B cell (primary cell): ENCODE results near the gene UNCX. TPM values are rescaled to one million over a fixed set of nuclear protein-coding genes. Genes with fewer than 3 reads are reported as not detected.

Experiments used
- ATAC-seq: fragments of 200-7000 bp; cut with Tn5 transposase; one replicate; pipeline ENCODE4 v1.10.0; 2021; ENCODE audit warnings: low read depth, mild to moderate bottlenecking, moderate number of reproducible peaks, moderate library complexity
- CTCF ChIA-PET: fragments of 350-600 bp; sonication (Branson Sonifier 250); formaldehyde crosslinking; loops from one replicate; lab custom pipeline; 2021; ENCODE audit warnings: antibody characterized with exemption, inconsistent platforms; lab: Charles Lee
- POLR2A ChIA-PET: fragments of 350-600 bp; sonication (Branson Sonifier 250); formaldehyde crosslinking; loops from one replicate; lab custom pipeline; 2021; ENCODE audit warnings: antibody characterized with exemption; lab: Charles Lee
- DNase-seq: peaks from one replicate; pipeline ENCODE4 v3.0.0; 2013
- H2AFZ ChIP-seq: 2 replicates; pipeline ENCODE4 v1.6.1; 2012; ENCODE audit warnings: mild to moderate bottlenecking, low read depth, low read length; ENCODE audit not compliant: insufficient read depth, poor library complexity, severe bottlenecking
- H3K27ac ChIP-seq, 2 donors: 1 replicate in 1 of 2; 2 replicates in 1 of 2; pipeline ENCODE4 v1.5.1; 2012 to 2013; ENCODE audit warnings: low read length in 2 of 2, mild to moderate bottlenecking in 2 of 2, moderate library complexity in 1 of 2
- H3K27me3 ChIP-seq, 4 experiments: fragments of 200-600 bp in 1 of 4; sonication (generic) in 1 of 4; replicated peaks in 1 of 4; 1 replicate in 2 of 4; 2 replicates in 2 of 4; pipeline versions ENCODE4 v1.6.1 to v1.7.0; 2013 to 2016; ENCODE audit warnings: low read length in 3 of 4, mild to moderate bottlenecking in 2 of 4, mixed read lengths in 1 of 4, moderate library complexity in 1 of 4; ENCODE audit not compliant: insufficient read depth in 4 of 4, control insufficient read depth in 3 of 4; ENCODE audit errors: control extremely low read depth in 1 of 4
- H3K36me3 ChIP-seq, 2 experiments: replicated peaks in 1 of 2; 1 replicate in 1 of 2; 2 replicates in 1 of 2; pipeline versions ENCODE4 v1.6.1 to v1.7.1; 2013; ENCODE audit warnings: low read length in 1 of 2; ENCODE audit not compliant: insufficient read depth in 2 of 2, control insufficient read depth in 1 of 2; ENCODE audit errors: control extremely low read depth in 1 of 2, extremely low read depth in 1 of 2
- H3K4me1 ChIP-seq, 2 donors: fragments of 200-600 bp in 1 of 2; sonication (generic) in 1 of 2; 1 replicate in 1 of 2; 2 replicates in 1 of 2; pipeline versions ENCODE4 v1.5.1 to v1.6.1; 2013 to 2017; ENCODE audit warnings: low read length in 2 of 2; ENCODE audit not compliant: control insufficient read depth in 2 of 2, insufficient read depth in 2 of 2
- H3K4me2 ChIP-seq: replicated peaks from 2 replicates; pipeline ENCODE3; 2012; ENCODE audit warnings: mild to moderate bottlenecking, low read depth, low read length; ENCODE audit not compliant: poor library complexity, severe bottlenecking
- H3K4me3 ChIP-seq, 5 experiments: fragments of 200-600 bp in 1 of 5; sonication (generic) in 1 of 5; 1 replicate in 3 of 5; 2 replicates in 2 of 5; pipeline versions ENCODE4 v1.5.1 to v1.7.0; 2011 to 2016; ENCODE audit warnings: low read length in 4 of 5, mild to moderate bottlenecking in 4 of 5, low read depth in 2 of 5, control low read depth in 1 of 5, moderate library complexity in 1 of 5; ENCODE audit not compliant: insufficient read depth in 1 of 5; ENCODE audit errors: control extremely low read depth in 1 of 5, extremely low read depth in 1 of 5
- H3K79me2 ChIP-seq: fragments of 200-600 bp; sonication (generic); one replicate; pipeline ENCODE4 v1.6.0; 2016; ENCODE audit warnings: low read length; ENCODE audit not compliant: control insufficient read depth, insufficient read depth
- H3K9ac ChIP-seq: fragments of 200-600 bp; sonication (generic); 2 replicates; pipeline ENCODE4 v1.6.1; 2017; ENCODE audit warnings: mild to moderate bottlenecking, low read length, moderate library complexity
- H3K9me3 ChIP-seq, 3 donors: one replicate each; pipeline versions ENCODE4 v1.6.1 to v1.7.1; 2013; ENCODE audit warnings: low read length in 2 of 3; ENCODE audit not compliant: control insufficient read depth in 2 of 3, insufficient read depth in 1 of 3; ENCODE audit errors: control extremely low read depth in 1 of 3
- H4K20me1 ChIP-seq: 2 replicates; pipeline ENCODE4 v1.6.0; 2012; ENCODE audit warnings: mild to moderate bottlenecking, low read length; ENCODE audit not compliant: insufficient read depth, control insufficient read depth, poor library complexity, severe bottlenecking
- H3K27ac Mint-ChIP-seq: one replicate; pipeline ENCODE4 v1.8.0; 2021; ENCODE audit warnings: mixed read lengths
- H3K27me3 Mint-ChIP-seq: one replicate; pipeline ENCODE4 v1.8.0; 2021; ENCODE audit warnings: mixed read lengths
- H3K4me1 Mint-ChIP-seq: one replicate; pipeline ENCODE4 v1.8.0; 2021; ENCODE audit warnings: mixed read lengths
- H3K4me3 Mint-ChIP-seq: one replicate; pipeline ENCODE4 v1.8.0; 2021; ENCODE audit warnings: mixed read lengths
- H3K9me3 Mint-ChIP-seq: one replicate; pipeline ENCODE4 v1.8.0; 2022; ENCODE audit warnings: mixed read lengths; ENCODE audit not compliant: insufficient read depth
- EZH2 ChIP-seq: IDR thresholded peaks from 2 replicates; pipeline ENCODE4 v1.6.1; 2012; ENCODE audit warnings: borderline replicate concordance, low read depth, mild to moderate bottlenecking, moderate library complexity, low read length; ENCODE audit not compliant: insufficient read depth, poor library complexity, severe bottlenecking
- WGBS: methylation state at CpG from one replicate; pipeline ENCODE4 v1.1.5; 2013; ENCODE audit warnings: missing lambda C conversion rate; ENCODE audit not compliant: insufficient coverage; 5-methylcytosine and 5-hydroxymethylcytosine counted together
- intact Hi-C: fragments of 100-400 bp; cut with micrococcal nuclease; formaldehyde crosslinking; loops from one replicate; pipeline ENCODE4 v1.10.0; 2022
- polyA plus RNA-seq: library from polyadenylated mRNA; depleted of rRNA; stranded (reverse); fragments of >200 nt; gene quantifications from 2 replicates; pipeline ENCODE4 v1.2.3, GENCODE V29; 2012
- total RNA-seq, 2 donors: library from RNA; stranded (reverse); fragments of 120-200 nt in 1 of 2; gene quantifications; 1 replicate in 1 of 2; 2 replicates in 1 of 2; pipeline versions ENCODE4 v1.2.3 to v1.2.4, GENCODE V29; 2013 to 2022
- TF ChIP-seq, protein P1 (sequence below): fragments of 200-600 bp; IDR thresholded peaks from one replicate; pipeline ENCODE4 v1.8.0; 2022; ENCODE audit warnings: antibody characterized with exemption, mild to moderate bottlenecking

UNCX gene
- total and polyA plus RNA-seq, 2 donors (not counting 1 experiment from before 2014, with no cell fraction given), result not detected

DNA sequence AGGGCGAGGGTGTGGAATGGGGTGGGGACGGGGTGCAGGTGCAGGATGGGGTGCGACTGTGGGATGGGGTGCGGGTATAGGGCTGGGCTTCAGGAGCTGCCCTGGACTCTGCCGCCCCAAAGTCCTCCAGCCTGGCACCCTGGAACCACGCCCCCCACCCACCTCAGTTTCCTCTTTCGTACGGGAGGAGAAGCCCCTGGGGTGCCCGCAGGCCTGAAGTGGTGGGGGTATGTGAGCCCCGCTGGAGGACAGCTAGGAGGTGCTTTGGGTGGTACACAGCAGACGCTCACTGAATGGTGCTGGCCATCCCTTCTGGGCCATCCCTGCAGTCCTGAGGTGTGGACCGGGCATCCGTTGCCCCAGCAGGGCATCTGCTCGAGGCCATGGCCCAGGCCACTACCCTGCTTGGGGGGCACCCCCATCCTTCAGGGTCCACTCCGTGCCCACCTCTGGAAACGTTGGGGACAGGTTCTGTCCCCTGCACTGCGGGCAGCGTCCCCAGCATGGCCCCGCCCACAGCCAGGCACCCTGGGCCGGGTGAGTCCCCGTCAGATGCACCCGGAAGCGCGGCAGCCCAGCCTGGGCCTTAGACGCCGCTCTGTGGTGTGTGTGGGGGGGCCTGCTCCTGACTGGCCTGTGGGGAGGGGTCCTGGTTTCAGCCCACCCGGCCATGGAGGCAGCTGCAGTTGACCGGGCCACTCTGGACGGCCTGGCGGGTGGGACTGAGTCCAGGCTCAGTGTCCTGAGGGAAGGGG lies 41.6 kb downstream of the UNCX start:
- Mint-ChIP-seq H3K27ac (no peak overlapping the region), H3K4me1 (no peaks in the 10 kb centered on the region), H3K27me3 (no peaks in the 10 kb centered on the region), H3K9me3 (peaks cover 7% of the 10 kb centered on the region), H3K4me3 (no peak overlapping the region)
- H2AFZ ChIP-seq, result no peak overlapping the region
- peaks cover 0 to 44% (median 3%) of the 10 kb centered on the region in 3 donors for H3K9me3 ChIP-seq
- POLR2A ChIA-PET, result no interaction called here
- H3K27ac ChIP-seq, result no peak overlapping the region
- ATAC-seq, result no peak
- CTCF ChIA-PET, result no interaction called here
- no peaks in the 10 kb centered on the region for H3K79me2 ChIP-seq
- H3K9ac ChIP-seq, result no peak overlapping the region
- no peak overlapping the region for H3K4me3 ChIP-seq
- H4K20me1 ChIP-seq, result no peaks in the 10 kb centered on the region
- no peaks in the 10 kb centered on the region for H3K4me1 ChIP-seq
- H3K36me3 ChIP-seq, result no peaks in the 10 kb centered on the region
- 90% methylated on average over 23 of the region's 30 CpGs for WGBS
- TF ChIP-seq, protein P1, sequence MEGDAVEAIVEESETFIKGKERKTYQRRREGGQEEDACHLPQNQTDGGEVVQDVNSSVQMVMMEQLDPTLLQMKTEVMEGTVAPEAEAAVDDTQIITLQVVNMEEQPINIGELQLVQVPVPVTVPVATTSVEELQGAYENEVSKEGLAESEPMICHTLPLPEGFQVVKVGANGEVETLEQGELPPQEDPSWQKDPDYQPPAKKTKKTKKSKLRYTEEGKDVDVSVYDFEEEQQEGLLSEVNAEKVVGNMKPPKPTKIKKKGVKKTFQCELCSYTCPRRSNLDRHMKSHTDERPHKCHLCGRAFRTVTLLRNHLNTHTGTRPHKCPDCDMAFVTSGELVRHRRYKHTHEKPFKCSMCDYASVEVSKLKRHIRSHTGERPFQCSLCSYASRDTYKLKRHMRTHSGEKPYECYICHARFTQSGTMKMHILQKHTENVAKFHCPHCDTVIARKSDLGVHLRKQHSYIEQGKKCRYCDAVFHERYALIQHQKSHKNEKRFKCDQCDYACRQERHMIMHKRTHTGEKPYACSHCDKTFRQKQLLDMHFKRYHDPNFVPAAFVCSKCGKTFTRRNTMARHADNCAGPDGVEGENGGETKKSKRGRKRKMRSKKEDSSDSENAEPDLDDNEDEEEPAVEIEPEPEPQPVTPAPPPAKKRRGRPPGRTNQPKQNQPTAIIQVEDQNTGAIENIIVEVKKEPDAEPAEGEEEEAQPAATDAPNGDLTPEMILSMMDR, result no peak
- no peak for TF ChIP-seq EZH2
- peaks cover 0 to 7% (median 0%) of the 10 kb centered on the region in 4 experiments for H3K27me3 ChIP-seq
- no peak for DNase-seq
- no peak overlapping the region for H3K4me2 ChIP-seq
- intact Hi-C loops, result no loop called here

DNA sequence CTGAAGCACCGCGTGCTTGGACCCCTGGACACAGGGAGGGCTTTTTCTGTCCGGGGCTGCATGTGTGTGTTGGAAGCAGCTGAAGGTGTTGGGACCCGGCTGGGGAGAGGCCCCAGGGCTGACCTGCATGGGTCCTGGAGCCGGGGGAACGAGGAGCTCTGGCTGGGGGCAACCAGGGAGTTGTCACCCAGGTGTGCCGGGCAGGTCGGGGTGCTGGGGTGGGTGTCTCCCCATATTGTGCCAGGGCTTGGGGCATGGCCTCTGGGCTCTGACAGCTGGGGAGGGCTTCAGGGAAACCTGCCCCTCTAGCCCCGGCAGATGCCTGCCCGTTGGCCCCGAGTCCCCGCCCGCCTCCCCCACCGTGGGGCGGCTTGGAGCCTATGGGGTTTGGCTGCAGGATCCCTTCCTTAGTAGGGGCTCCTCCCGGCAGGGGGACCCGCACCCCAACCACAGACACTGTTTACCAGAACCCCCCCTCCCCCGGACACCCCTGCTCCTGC lies 42.3 kb downstream of the UNCX start:
- Histone ChIP-seq H3K9ac (no peak overlapping the region), H4K20me1 (no peaks in the 10 kb centered on the region), H3K36me3 (no peaks in the 10 kb centered on the region), H2AFZ (no peak overlapping the region), H3K4me1 (no peaks in the 10 kb centered on the region), H3K4me2 (no peak overlapping the region), H3K79me2 (no peaks in the 10 kb centered on the region), H3K9me3 (peaks cover 0 to 44% (median 3%) of the 10 kb centered on the region in 3 donors), H3K27me3 (peaks cover 0 to 6% (median 0%) of the 10 kb centered on the region in 4 experiments), H3K27ac (no peak overlapping the region), H3K4me3 (no peak overlapping the region)
- no peak overlapping the region for H3K4me3 Mint-ChIP-seq
- H3K27ac Mint-ChIP-seq, result no peak overlapping the region
- H3K4me1 Mint-ChIP-seq, result no peaks in the 10 kb centered on the region
- DNase-seq (no peak), ATAC-seq (no peak)
- TF ChIP-seq, protein P1, result no peak
- no peak for TF ChIP-seq EZH2
- intact Hi-C loops, result no loop called here
- no peaks in the 10 kb centered on the region for H3K27me3 Mint-ChIP-seq
- ChIA-PET CTCF (no interaction called here), POLR2A (no interaction called here)
- 86% methylated on average over 18 of the region's 18 CpGs for WGBS
- peaks cover 7% of the 10 kb centered on the region for H3K9me3 Mint-ChIP-seq
